ENCODE results near the gene ATG7. TPM values are rescaled to one million over a fixed set of nuclear protein-coding genes. Genes with fewer than 3 reads are reported as not detected.

ATG7 gene
- total and polyA plus RNA-seq, 10 of the 15 experiments (the other 5 are each of a cell fraction or from before 2014, with no cell fraction given), result 13.5 to 49.5 (median 26.4) TPM

DNA sequence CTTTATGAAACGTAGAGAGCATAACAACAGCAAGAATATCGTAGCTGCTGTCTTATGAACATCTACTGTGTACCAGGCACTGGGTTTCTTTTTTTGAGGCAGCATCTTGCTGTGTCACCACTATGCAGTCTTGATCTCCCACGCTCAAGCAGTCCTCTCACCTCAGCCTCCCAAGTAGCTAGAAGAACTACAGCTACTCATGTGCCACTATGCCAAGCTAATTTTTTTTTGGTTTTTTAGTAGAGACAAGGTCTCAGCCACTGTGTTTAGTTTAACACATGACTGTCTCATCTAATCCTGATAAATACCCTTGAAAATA lies 241.6 kb downstream of the ATG7 start (continued):
- TF ChIP-seq MEF2B (IDR thresholded peaks at IDR 0.05; ENCODE audit: partially characterized antibody, poor library complexity, severe bottlenecking), result no peak
- TF ChIP-seq, protein P1, sequence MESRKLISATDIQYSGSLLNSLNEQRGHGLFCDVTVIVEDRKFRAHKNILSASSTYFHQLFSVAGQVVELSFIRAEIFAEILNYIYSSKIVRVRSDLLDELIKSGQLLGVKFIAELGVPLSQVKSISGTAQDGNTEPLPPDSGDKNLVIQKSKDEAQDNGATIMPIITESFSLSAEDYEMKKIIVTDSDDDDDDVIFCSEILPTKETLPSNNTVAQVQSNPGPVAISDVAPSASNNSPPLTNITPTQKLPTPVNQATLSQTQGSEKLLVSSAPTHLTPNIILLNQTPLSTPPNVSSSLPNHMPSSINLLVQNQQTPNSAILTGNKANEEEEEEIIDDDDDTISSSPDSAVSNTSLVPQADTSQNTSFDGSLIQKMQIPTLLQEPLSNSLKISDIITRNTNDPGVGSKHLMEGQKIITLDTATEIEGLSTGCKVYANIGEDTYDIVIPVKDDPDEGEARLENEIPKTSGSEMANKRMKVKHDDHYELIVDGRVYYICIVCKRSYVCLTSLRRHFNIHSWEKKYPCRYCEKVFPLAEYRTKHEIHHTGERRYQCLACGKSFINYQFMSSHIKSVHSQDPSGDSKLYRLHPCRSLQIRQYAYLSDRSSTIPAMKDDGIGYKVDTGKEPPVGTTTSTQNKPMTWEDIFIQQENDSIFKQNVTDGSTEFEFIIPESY (IDR thresholded peaks at IDR 0.05), result no peak
- no peak for TF ChIP-seq LARP7 (IDR thresholded peaks at IDR 0.05)
- no peak for TF ChIP-seq CBFB (IDR thresholded peaks at IDR 0.05; ENCODE audit: low read depth)
- TF ChIP-seq, protein P2, sequence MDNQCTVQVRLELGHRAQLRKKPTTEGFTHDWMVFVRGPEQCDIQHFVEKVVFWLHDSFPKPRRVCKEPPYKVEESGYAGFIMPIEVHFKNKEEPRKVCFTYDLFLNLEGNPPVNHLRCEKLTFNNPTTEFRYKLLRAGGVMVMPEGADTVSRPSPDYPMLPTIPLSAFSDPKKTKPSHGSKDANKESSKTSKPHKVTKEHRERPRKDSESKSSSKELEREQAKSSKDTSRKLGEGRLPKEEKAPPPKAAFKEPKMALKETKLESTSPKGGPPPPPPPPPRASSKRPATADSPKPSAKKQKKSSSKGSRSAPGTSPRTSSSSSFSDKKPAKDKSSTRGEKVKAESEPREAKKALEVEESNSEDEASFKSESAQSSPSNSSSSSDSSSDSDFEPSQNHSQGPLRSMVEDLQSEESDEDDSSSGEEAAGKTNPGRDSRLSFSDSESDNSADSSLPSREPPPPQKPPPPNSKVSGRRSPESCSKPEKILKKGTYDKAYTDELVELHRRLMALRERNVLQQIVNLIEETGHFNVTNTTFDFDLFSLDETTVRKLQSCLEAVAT (IDR thresholded peaks at IDR 0.05), result no peak

DNA sequence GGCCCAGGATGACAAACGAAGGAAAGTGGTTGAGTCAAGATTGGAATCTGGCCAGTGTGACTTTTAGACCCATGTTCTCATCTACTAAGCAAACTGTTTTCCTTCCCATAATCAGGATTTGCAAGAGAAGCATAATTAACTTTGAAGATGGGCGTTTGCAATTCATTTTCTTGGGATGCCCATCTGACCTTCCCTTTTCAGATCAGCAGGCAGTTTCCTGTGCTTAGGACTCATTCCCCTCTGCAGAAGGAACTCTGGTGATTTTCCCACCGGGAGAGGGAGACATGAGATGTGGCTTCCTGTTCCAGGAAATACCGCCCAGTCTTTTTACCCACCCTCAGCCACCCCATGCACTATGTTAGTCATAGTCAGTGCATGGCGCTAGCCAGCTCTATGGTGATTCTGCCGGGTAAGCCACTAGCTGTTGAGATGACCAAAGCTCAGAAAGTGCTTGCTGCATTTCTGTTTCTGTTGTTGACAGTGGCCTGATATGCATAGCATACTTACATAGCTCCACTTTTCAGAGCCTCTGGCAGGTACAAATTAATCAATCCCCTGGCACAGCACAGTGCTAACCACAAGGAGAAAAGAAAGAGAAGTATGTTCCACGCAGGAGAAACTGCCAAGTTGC lies 242.1 kb downstream of the ATG7 start:
- Histone ChIP-seq H3K9me3 (replicated peaks; ENCODE audit: control insufficient read depth, insufficient read depth, low read length) (no peaks in the 10 kb centered on the region), H3K27me3 (replicated peaks in 1 of 2; ENCODE audit: control insufficient read depth in 2 of 2, insufficient read depth in 2 of 2, low read length in 1 of 2) (no peaks in the 10 kb centered on the region), H3K4me3 (no peak overlapping the region), H3K27ac (ENCODE audit: control insufficient read depth, insufficient read depth) (no peak overlapping the region), H3K4me1 (ENCODE audit: control insufficient read depth, insufficient read depth, low read length) (no peaks in the 10 kb centered on the region), H3K4me2 (ENCODE audit: control insufficient read depth, insufficient read depth) (no peak overlapping the region), H4K20me1 (ENCODE audit: control insufficient read depth, insufficient read depth) (no peaks in the 10 kb centered on the region), H3K9ac (ENCODE audit: control insufficient read depth, insufficient read depth, low read length) (no peak overlapping the region), H3K79me2 (ENCODE audit: control insufficient read depth, insufficient read depth, low read length) (no peaks in the 10 kb centered on the region), H3K36me3 (ENCODE audit: control insufficient read depth in 2 of 2, insufficient read depth in 2 of 2, low read length in 1 of 2) (no peaks in the 10 kb centered on the region), H2AFZ (ENCODE audit: control insufficient read depth, low read depth, low read length) (no peak overlapping the region)
- SMC1A ChIA-PET (ENCODE audit: uncharacterized antibody, unreplicated experiment), result no interaction called here
- no peak for TF ChIP-seq BCLAF1 (IDR thresholded peaks at IDR 0.05)
- no TSS peak for BruUV-seq (replicated peaks)
- CTCF ChIA-PET, result no interaction called here
- in situ Hi-C loops (cut with MboI) (no loop called here), intact Hi-C loops (cut with micrococcal nuclease; ENCODE audit: unreplicated experiment) (no loop called here)
- DNase-seq (ENCODE audit: low read depth, low spot score) (no peak), FAIRE-seq (no peak), ATAC-seq (no peak)
- WGBS (ENCODE audit: insufficient coverage, insufficient replicate concordance, low lambda C conversion rate, missing lambda C conversion rate), result 67% methylated on average over 7 of the region's 7 CpGs
- RAD21 ChIA-PET (ENCODE audit: unreplicated experiment), result no interaction called here
- POLR2A ChIA-PET, result interaction anchor here (0.6 kb wide), 1 partner anchor 64 kb away, joined by 3 read pairs; no protein-coding TSS in a partner anchor
